OCI-M1 (cell line): Measurements from ENCODE around the gene RAB28.

Experiments
- DNase-seq: peaks from one replicate; lab custom pipeline; 2025; lab: John Stamatoyannopoulos, UW

Gene RAB28

DNA sequence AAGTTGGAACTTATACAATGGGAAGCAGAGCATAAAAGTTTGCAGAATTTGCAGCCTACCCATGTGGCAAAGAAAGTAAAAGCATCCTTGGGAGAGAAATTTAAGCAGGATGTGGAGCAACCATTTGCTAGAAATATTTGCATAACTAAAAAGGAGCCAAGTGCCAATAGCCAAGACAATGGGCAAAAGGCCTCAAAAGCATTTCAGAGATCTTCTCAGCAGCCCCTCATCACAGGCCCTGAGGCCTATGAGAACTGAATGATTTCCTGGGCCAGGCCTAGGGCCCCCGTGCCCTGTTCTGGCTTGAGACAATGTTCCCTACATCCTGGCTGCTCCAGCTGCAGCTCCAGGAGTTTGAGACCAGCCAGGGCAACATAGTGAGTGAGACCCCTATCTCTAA is 25.3 kb upstream of the RAB28 start:
- DNase-seq, result no peak

GRCh38 chr4:13504374-13504773 is 20.2 kb upstream of the RAB28 start:
- no peak for DNase-seq

DNA sequence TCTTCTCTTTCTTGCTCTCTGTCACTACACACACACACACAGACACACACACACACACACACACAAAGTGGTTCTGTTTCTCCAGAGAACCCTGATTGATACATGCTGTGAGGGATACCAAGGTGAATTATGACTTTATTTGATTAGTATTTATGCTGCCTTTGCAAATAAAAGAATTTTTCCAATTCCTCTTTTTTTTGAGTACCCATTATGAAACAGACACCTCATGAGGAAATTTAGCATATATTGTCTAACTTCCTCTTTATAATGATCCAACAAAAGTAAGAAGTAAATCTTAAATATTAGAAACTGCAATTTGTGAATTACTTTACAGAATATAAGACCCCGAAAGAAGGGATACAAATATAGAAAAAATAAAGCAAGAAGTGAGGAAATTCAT is 14.3 kb upstream of the RAB28 start:
- DNase-seq, result peak; percentile 33

DNA sequence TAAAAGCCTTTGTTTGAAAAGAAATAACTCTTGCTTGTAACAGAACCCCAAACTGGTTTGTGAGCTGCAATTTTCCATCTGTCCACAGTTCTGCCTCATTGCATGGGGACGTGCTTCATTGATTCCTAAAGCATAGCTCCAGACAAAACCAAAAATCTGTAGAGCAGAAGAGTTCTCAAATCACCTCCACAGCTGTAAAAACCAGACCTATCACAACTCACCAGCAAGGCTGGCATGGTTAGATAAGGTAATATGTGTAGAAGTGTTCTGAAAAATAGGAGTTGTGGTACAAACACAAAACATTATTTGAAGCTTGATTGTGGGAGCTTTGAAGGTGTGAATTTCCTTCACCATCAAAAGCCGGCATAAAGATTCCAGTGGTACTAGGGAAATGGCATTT is 12.5 kb upstream of the RAB28 start:
- DNase-seq, result peak; percentile 90

DNA sequence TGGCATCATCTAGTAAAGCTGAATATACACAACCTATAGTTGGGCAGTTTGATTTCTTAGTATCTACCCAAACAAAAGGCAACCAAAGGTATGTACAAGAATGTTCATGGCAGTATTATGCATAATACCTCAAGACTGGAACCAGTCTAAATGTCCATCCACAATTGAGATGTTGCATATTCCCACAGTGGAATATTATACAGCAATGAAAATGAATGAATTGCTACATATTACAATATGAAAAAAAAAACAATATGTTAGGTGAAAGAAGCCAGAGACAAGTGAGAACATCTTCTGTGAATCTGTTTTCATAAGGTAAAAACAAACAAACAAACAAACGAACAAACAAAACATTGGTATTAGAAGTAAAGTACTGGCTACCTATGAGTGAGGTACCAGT is 11.6 kb upstream of the RAB28 start:
- no peak for DNase-seq

DNA sequence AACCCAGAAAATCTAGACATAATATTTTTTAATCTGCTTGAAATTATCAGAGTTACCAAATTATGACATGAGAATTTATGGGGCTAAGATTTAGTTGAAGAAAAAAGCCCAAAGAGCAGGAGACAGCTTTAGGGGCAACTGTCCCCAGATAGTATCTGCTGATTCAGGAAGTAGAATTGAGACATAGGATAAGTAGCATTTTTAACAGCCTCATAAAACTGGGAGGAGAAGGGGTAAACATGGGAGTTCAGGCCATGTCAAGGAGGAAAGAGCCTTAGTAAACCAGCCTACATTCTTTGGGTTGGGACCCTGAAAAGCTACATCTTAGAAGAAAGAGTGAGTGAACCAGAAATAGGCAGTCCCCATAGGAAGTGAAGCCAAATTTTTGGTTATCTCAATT is 9.7 kb upstream of the RAB28 start:
- no peak for DNase-seq

DNA sequence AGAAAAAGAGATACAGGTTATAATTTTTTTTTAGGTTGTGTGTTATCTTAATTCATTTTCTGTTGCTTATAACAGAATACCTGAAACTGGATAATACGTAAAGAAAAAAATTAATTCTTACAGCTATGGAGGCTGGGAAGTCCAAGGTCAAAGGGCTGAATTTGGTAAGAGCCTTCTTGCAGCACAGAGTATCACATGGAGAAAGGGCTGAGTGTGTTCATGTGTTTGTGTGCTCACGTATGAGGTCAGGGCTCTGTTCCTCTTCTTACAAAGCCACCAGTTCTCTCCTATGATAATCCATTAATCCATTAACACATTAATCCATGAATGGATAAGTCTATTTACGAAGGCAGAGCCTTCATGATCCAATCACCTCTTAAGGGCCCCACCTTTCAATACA is 8.6 kb upstream of the RAB28 start:
- DNase-seq, result no peak

GRCh38 chr4:13484749-13485221 is 645 bp upstream of the RAB28 start:
- DNase-seq, result no peak

- DNase-seq, result peak; percentile 64
Observed at GRCh38 chr4:13483768-13484121, 395 bp downstream of the RAB28 start.

DNA sequence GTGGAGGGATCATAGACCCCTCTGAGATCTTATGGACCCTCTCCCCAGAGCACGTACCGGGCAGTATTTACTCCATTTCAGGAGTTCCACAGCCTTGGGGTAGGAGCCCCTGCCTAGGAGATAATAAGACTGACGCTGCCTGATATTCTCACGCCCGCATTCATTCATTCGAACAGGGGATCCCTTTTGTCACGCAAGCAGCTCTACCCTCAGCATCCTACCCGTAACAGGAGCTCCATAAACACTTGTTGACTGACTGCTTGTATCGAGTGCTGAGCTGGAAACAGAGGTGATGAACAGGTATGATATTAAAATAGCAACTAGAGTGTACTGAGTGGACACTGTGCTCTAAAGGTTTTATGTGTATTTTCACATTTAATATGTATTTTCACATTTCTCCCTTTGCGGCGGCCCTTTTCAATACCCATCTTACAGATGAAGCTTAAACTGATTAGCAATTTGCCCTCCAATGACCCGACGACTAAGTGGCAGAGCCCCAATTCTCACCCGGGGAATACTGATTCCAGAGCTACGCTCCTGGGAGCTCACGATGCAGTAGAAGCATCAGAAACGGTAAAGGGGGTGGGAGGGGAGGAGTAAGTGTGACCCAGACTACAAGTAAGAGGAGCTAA is 888 bp downstream of the RAB28 start:
- DNase-seq, result peak; percentile 49

DNA sequence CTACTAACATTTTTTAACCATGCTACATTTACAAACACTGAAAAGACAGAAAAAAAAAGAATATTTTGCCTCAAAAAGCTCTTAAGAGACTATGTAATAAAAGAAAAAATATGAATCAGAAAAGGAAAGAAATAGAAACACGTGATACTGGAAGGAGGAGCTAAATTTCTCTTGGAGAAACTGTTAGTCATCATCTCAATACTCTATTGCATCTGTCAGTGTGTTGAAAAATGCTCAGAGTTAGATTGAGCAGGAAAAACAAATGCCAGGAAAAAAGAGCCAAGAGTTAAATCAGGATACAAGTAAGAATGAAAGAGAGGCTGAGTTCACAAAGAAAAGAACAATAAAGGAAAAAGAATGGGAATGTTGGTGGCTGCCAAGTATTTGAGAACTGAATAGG is 2.6 kb downstream of the RAB28 start:
- DNase-seq, result peak; percentile 69

DNA sequence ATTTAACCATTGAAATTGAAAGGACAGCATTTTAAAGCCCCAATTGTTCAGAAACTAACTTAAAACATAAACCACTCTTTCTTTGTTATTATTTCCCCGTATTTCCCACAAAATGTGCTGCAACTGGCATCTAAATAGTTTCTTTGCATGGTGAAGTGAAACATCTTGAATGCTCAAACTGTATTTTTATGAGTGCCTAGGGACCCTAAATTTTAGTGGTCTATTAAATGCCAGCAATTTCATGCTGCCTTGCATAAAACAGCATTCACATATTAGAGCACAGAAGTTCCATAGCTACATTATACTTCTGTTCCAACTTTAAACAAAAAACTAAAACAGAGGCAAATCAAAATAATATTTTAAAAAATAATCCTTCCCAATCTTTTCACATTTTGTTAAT is 5.4 kb downstream of the RAB28 start:
- no peak for DNase-seq

- no peak for DNase-seq
Observed at GRCh38 chr4:13478131-13478530, 6.0 kb downstream of the RAB28 start.

GRCh38 chr4:13476915-13477314 is 7.2 kb downstream of the RAB28 start:
- peak; percentile 25 for DNase-seq

DNA sequence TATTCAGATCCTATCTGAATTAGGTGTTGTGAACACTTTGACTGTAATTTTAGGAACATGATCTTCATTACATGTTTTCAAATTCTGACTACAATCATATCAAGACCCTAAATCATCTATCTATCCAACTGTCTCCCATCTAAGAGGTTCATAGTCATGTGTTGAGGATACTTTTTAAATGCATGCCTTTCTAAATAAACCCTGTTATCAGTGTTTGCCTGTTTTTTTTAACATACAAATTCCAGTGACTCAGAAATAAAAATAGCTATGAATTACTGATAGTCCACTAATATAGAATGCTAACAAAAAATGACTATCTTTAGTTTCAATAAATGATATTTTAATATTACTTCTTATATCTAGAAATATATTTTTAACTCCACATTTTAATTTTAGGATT is 8.0 kb downstream of the RAB28 start:
- DNase-seq, result no peak

- DNase-seq, result no peak
Observed at GRCh38 chr4:13471400-13471799, 12.7 kb downstream of the RAB28 start.

DNA sequence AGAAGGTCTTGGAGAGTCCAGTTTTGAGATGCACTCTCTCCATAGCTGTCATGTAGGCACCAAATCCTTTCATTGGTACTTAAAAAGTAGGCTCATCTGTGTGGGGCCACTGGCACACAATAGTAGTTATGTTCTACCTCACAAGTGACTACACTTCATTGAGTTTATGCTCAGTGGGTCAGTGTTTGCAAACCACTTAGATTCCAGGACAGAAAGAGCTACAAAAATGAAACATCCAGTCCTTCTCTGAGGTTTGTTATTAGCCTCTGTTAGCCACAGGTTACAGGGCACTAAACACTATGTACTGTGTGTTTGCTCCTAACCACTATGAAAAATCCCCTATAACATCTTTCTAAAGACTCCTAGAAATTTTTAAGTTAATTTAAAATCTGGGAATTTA is 13.8 kb downstream of the RAB28 start:
- DNase-seq, result no peak

- DNase-seq, result no peak
Observed at GRCh38 chr4:13464973-13465372, 19.2 kb downstream of the RAB28 start.

GRCh38 chr4:13464543-13464942 is 19.6 kb downstream of the RAB28 start:
- DNase-seq, result no peak

- no peak for DNase-seq
Observed at GRCh38 chr4:13461191-13461905, 22.8 kb downstream of the RAB28 start.

GRCh38 chr4:13455411-13455810 is 28.7 kb downstream of the RAB28 start:
- DNase-seq, result no peak

DNA sequence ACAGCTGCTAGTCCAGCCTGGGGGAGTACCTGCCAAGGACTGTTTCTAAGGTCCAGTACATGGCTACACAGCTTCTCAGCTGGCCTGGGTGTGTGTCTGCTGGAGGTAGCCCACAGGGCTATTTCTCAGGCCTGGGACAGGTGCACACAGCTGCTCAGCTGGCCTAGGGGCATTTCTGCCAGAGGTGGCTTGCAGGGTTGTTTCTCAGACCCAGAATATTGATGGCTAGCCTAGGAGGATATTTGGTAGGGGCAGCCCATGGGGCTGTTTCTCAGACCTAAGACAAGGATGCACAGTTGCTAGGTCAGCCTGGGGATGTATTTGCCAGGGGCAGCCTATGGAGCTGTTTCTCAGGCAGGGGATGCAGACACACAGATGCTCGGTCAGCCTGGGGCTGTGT is 29.4 kb downstream of the RAB28 start:
- no peak for DNase-seq

GRCh38 chr4:13452927-13453579 is 31.1 kb downstream of the RAB28 start:
- peak; percentile 74 for DNase-seq
